HG03095 (cell line): Measurements from ENCODE around the gene LRP1B.

Experiments used
- ATAC-seq: cut with Tn5 transposase; IDR thresholded peaks from one replicate; pipeline ENCODE4 v1.9.1; 2021; ENCODE audit warnings: moderate library complexity; ENCODE audit not compliant: unreplicated experiment

Gene LRP1B

DNA sequence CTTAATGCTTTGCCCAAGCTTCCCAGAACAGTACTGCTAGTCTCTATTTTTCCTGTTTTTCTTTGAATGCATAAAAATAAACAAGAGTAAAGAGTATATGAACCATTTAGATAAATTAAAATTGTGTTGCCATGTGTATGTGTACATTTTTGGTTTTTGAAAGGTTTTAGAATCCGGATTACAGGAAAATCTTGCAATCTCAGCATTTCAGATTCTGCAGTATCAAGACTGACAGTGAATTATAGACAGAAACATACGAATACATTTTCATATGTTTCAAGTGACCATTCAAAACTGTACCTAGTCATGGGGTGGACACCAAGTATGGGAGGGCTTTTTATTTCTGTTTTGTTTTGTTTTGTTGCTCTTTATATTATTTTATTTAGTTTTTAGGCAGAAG is 604.1 kb downstream of the LRP1B start:
- ATAC-seq, result no peak

DNA sequence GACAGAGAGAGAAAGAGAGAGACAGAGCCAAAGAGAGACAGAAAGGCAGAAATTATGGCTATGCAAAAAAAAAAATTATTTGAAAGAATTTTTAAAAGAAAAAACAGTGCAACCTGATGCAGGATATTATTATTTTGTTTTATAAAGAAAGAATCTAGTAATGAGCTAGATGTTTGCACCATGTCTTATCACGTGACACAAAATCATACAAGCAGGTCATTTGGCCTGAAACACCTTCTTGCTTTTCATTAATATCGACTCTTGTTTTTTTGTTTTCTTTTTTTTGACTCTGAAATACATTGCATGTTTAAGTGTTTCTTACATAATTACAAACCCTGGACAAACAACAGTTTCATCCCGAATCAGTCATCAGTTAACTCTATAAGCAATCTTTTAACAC is 606.0 kb downstream of the LRP1B start:
- ATAC-seq, result no peak

DNA sequence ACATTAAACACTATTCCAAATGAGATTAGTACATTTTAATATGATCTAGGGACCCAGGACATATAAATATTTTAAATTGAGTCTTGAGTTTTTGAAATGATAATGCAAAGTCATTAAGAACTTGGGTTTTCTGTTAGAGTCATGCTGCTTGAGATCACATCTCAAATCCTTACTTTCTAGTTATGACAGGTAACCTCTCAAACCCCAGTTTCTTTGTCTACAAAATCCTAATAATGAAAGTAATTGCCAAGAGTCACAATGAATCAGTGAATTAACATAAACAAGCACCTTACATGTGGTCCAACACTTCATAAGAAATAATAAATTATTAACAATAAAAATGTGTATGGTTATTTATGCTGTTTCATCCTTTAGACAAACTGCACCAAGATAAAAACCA is 607.6 kb downstream of the LRP1B start:
- no peak for ATAC-seq

DNA sequence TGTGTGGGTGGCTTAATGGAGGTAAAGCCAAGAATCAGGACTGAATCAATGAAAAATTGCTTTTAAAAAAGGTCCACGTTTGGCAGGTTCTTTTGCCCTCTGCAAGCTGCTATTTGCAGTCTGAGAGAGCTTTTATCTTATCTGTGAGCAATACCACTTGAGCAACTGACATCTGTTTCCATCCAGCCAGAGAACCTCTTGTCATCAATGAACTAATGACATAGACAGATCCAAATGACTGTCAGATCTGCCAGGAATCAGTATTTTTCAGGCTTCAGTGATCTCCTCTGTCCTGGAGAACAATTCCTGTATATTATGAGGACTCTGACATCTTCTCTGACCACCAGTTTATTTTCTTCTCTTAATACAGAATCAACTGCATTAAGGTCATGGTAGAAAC is 608.1 kb downstream of the LRP1B start:
- no peak for ATAC-seq

DNA sequence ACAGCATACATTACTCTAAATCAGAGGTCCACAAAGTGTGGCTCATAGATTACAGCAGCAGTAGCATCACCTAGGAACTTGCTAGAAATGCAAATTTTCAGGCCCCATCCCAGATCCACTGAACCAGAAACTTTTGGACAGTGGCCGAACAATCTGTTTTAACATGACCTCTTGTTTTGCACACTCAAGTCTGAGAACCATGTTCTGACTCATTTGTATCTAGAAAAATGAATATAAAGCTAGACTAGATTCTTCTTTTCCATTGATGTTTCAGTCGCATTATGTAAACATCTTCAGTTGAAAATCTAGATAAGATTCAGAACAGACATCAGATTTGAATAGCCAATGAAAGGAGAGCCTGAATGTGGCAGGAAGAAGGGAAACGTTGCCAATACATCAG is 608.8 kb downstream of the LRP1B start:
- ATAC-seq, result no peak

DNA sequence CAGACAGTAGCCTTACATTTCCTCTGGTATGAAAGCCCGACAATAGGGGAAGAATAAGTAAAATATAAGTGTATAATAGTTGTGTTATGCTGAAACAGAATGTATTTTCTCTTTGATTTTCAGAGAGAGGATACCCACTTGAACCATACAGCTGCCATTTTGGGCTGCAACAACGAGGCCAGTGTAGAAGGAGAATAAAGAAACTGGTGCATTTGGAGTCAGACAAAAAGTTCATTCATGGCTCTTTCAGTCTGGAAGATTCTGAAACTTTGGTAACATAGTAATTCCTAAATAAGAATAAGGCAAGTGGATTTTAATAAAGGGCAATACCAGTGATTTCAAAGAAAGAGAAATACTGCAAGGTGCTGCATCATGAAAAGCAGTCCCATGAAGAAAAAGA is 610.9 kb downstream of the LRP1B start:
- no peak for ATAC-seq

DNA sequence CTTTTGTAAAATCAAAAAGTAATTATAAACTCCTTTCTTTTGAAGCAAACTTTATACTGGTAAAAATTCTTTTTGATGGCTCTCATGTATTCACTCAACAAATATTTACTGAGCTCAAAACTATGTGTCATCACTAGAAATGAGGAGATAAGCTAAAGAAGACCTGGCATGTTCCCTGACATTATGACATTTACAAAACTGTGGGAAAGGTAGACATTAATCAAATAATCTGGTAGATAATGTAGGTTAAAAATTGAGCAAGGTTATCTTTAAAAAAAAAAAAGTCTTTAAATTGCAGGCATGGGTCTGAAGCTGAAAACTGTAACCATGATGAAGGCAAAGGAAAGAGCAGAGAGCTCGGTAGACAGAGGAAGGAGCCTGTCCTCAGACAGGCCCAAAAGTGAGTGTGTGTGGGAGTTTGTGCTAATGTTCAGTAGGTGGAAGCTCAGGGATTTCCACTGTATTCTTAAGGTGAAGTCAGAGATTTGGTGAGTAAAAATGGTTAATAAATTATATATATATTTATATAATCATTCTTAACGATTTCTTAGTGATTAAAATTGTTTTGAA is 612.9 kb downstream of the LRP1B start:
- ATAC-seq, result no peak

DNA sequence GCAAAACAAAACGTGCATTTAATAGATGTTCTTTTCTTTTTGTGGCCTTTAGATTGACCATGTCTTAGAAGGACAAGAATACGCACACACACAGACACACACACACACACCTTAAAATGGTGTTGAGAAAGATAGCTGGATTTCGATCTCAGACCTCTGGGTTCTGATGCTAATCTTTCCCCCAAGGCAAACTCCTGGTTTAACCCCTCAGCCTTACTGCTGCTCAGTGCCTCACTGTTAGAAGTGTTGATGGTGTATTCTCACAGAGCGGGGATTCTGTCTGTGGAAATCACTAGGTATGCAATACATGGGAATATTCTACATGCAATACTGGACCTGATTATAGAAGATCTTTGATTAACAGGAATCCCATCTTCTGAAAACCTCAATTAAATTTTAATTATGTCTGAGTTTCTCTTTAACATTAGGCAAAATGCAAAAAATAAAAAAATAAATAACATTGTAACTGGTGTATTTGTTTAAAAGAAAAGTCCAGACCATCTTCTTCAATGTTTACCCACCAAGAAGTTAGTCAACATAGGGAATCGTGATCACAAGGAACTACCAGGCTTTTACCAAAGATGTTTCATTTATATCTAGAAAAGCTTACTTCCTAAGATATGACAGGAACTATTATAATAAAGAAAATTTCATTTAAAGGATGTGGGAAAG is 613.5 kb downstream of the LRP1B start:
- ATAC-seq, result no peak

DNA sequence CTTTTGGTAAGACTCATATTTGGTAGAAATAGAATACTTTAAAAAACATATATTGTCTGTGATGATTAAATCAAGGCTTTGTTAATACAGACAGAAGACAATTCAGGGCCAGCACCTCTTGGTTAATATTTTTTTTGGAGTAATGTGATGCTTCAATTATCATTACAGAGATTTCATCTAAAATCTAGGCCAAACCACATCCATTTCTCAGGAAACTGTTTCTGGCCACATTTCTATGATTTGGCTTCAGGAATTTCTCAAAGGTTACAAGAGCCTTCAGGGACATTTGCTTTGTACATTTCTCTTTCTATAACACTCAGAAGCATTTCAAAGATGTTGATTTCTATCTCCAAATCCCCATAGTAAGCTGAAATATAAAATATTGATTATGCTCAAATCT is 614.9 kb downstream of the LRP1B start:
- no peak for ATAC-seq

DNA sequence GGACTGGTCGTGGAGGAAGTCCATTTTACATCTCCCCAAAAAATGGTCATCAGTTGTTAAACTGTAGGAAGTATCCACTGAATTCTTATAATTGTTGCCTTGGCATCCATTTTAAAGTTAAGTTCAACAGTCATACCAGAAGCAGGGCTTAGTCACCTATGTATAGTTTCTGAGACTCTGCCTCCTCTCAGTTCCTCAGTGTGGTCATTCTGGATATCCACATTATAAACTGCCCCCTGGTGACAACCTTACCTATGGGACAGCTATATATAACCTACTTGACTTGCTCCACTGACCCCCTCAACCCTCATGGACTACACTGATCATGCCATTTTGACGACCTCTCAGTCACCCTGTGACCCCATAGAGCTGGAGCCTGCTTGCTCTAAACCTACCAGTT is 617.0 kb downstream of the LRP1B start:
- ATAC-seq, result peak; percentile 100

DNA sequence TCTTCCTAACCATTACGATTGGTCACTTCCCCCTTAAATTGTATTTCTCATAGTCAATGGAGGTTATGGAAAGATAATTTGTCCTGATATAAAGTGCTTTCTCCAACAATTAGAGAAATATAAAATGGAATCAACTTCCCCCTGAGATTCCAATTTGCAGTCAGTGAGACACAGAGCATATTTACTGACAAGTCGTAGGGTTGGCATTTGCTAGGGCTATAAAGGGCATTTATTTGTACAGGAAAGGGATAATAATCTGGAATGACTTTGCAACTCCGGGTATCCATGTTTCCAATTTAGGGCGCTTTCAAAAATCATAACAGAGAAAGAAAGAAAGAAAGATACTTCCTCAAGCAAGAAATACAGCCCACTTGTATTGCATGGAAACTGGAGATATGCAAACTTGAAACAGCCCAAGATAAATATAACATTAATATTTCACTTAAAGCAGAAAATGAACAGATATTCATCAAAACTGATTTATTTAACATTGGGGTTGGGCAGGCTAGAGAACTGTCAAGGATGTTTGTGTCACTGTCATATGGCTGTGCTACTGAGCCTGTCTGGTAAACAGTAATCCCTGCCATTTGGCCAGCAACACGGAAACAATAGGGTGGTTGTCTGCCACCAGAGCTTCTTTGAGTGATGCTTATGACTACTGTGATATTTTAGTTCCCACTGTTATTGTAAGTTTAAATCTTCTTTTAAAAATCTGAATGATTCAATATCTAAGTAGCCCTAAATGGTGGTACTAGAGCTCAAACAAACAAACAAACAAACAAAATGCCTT is 621.8 kb downstream of the LRP1B start:
- no peak for ATAC-seq

DNA sequence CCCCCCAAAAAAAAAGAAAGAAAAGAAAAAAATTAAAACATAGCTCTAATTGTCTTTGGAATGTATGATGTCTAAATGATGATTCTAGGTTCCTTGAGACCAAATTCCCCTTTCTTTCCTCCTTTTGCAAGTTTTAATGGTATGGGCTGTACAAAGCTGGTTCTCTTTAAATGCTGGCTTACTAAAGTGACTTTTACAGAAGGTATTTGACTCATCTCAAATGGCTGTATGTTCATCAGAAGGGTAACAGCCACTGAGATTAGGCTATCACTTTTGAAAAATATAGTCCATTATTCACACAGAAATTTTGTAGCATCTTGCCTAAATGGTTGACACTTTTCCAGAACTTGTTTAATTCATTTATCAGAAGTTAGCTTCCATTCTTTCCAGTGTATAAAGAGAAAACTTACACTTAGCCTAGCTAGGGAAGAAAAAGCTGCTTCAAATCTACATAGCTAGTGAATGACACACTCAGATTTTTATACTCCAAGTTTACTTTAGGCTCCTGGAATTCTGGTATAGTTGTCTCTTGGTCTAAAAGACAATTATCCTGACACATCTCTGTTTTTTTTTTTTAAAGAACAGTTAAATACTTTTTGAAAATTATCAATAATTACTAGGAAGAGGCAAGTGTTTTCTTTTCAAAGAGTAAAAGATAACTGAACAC is 622.6 kb downstream of the LRP1B start:
- no peak for ATAC-seq

DNA sequence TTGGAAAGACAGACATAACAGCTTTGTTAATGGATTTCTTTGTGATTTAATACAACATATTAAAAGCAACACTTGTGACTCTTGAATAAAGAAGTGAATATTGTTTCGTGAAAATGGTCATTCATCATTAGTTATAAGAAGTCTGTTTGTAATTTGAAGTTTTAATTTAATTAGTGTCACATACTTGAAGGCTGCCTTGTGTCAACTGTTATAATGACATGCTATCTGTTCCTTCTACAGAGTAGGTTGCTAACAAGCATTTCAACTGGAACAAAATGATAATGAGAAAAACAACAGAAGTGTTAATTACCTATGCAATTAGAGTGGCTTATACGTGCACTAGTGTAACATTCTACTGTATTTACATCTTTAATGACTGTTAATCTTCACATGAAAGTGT is 624.7 kb downstream of the LRP1B start:
- no peak for ATAC-seq

DNA sequence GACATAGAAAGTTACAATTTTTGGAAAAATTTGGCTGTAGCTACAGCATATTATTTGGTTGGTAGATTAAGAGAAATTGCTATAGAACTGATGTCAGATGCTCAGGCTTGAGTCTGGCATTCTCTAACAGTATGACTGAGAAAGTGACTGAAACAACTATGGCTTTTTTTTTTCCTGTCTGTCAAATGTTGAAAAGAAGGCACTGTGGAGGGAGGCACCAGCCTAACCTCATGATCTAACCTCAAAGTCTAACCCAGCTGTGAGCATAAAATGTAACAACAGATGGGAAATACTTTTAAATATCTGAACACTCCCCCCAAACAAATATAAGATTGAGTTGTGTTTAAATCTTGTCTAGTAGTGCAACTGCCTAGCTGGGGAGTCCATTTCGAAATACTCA is 629.1 kb downstream of the LRP1B start:
- no peak for ATAC-seq

DNA sequence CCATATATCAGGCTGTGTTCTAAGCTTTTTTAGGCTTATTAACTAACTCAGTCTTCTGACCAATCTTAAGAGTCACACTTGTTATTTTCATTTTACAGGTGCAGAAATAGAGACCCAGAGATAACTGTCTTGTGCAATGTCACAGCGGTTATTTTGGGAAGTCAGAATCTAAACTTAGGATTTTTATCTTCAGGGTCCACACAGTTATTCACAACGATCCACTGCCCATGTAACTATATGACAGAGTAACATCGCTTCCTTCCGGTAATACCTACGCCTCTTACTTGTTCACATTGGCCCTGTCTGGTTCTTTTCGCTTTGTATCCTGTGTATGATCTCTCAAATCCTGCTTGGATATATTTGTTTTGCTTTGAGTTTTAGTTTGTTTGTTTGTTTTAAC is 631.7 kb downstream of the LRP1B start:
- ATAC-seq, result no peak

DNA sequence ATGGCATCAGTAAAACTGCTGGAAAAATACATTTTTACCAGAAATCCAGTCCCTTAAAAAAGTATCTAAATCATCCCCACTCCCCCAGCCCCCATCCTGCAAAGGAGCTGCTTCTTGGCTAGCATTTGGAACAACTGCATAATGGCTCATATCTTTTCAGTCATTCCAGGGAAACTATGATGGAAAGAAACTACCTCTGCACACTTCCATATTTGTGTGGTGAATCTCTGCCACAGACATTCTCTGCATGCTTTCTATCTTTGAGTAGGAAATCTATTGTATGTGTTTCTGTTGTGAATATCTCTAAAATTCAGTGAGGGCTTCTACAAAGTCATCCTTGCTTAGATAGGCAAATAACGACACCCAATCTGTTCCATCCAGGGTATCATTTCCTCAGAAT is 632.3 kb downstream of the LRP1B start:
- no peak for ATAC-seq

DNA sequence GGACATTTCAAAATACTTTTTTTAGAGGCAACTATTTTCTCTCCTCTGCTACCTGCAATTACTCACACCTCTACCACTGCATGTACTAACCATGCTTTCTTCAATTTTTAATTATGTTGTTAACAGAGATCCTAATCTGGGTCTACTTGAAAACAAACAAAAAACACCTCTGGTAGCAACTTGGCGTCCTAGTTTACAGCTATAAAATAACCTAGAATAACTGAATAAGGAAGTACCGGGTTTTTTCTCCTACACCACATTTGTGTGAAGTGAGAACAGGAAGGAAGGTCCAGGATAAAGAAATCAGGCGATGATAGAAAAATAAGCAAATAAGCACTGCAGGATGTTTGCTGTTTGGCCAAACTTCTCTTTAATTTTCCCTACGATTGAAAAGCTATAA is 633.5 kb downstream of the LRP1B start:
- ATAC-seq, result no peak

DNA sequence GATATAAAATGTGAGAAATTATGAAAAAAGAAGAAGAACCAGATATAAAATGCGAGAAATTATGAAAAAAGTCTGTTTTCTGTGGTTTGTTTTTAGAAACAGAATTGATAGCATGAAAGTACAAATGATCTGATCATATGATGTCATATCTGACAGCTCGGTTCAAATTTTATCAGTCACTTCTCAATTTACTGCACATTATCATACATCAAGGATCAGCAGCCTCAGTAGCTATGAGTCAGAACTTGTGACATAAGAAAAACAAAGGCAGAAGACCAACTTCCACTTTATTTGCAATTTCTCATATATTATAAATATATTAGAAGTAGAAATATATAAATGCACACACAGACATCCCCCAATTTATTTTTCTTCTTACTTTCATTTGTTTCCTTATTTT is 634.0 kb downstream of the LRP1B start:
- ATAC-seq, result no peak

DNA sequence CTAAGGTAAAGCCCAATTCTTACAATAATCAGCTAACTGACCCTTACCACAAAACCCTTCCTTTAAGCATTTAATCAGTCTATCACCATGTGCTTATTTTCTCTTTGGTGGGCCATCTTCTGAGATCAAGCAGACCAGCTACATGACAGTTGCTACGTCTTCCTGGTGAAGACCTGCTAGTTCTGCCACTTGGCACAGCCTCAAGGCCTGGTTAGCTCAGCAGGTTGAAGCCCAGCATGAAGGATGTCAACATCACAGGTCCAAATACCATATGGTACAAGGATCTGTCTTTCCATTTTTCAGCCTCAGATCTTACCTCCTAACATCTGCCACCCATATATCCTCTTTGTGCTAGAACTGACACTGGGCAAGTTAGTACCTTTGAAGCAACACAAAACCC is 636.9 kb downstream of the LRP1B start:
- no peak for ATAC-seq

DNA sequence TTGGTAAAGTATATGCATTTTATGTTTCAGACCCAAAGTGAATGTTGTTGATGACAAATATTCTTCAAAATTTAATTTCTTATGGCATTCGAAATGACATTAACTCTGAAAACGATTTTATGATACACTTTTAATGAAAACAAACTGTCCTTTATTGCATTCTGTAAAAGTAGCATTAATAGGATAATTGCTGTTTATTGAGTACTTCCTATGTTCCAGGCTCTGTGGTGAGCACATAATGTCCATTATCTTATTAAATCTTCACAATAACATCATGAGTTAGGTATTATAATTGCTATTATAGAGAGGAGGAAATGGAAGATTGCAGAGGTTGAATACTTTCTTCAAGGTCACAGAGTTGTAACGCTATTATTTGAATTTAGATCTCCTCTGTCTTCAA is 638.0 kb downstream of the LRP1B start:
- no peak for ATAC-seq

DNA sequence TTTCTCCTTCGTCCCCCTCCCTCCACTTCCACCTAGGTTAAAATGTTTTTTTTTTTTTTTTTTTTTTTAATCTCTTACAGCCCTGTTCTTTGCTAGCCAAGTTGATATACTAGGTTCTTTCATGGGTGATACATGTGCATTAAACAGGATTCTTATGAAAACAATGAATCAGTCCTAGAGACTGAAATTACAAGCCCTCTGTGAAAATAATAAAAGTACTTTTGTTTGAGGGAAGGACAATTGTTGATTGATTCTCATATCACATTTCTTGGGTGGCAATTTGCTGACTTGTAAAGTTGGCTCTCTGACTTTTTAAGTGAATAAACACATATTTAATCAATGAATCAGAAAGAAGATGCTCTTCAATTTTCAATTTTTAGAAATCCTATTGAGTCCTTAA is 639.9 kb downstream of the LRP1B start:
- no peak for ATAC-seq

DNA sequence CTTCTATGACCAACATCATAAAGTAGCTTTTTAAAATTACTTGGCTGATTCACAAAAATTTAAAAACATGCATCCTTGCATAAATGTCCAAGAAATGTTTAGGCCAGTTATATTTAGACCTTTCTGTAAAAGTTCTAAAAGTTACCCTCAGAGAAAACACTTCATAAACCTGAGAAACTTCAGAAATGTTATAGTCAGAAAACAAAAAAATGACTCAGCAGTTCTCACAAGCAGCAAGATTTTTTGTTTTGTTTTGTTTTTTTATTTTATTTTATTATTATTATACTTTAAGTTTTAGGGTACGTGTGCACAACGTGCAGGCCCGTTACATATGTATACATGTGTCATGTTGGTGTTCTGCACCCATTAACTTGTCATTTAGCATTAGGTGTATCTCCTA is 648.1 kb downstream of the LRP1B start:
- ATAC-seq, result no peak
